Fibroblast of lung (primary cell): ENCODE data around the gene WFDC12. TPM values are rescaled to one million over a fixed set of nuclear protein-coding genes. Genes with fewer than 3 reads are reported as not detected.
A peak's percentile ranks its signal among the peaks of the same experiment; 100 is the strongest.

Experiments used
- DNase-seq, 2 donors: peaks; one replicate each; pipeline versions ENCODE4 v3.0.0 to v3.0.0-alpha.2; 2010; ENCODE audit warnings: low read depth in 2 of 2
- H2AFZ ChIP-seq: 2 replicates; pipeline ENCODE4 v1.5.1; 2012; ENCODE audit warnings: low read length, control low read depth, inconsistent platforms
- H3K27ac ChIP-seq: 2 replicates; pipeline ENCODE4 v1.5.1; 2011; ENCODE audit warnings: low read length, control low read depth; ENCODE audit not compliant: insufficient read depth
- H3K27me3 ChIP-seq: 2 replicates; pipeline ENCODE4 v1.5.1; 2011; ENCODE audit warnings: mild to moderate bottlenecking, low read length; ENCODE audit not compliant: control insufficient read depth, insufficient read depth
- H3K36me3 ChIP-seq: 2 replicates; pipeline ENCODE4 v1.5.1; 2011; ENCODE audit warnings: low read length; ENCODE audit not compliant: control insufficient read depth, insufficient read depth
- H3K4me1 ChIP-seq: 2 replicates; pipeline ENCODE4 v1.5.1; 2011; ENCODE audit warnings: low read length; ENCODE audit not compliant: control insufficient read depth, insufficient read depth; ENCODE audit errors: extremely low read depth
- H3K4me2 ChIP-seq: 2 replicates; pipeline ENCODE4 v1.5.1; 2011; ENCODE audit warnings: low read length, control low read depth; ENCODE audit not compliant: insufficient read depth; ENCODE audit errors: extremely low read depth
- H3K4me3 ChIP-seq, 4 experiments: fragments of 200-600 bp in 1 of 4; sonication (generic) in 1 of 4; replicated peaks in 1 of 4; 2 replicates each; pipeline ENCODE4 v1.5.1; 2011 to 2016; ENCODE audit warnings: low read length in 4 of 4, low read depth in 3 of 4, mild to moderate bottlenecking in 3 of 4, control low read depth in 2 of 4, inconsistent platforms in 1 of 4, mixed read lengths in 1 of 4; ENCODE audit not compliant: insufficient read depth in 1 of 4; ENCODE audit errors: control extremely low read depth in 1 of 4
- H3K79me2 ChIP-seq: 2 replicates; pipeline ENCODE4 v1.5.1; 2012; ENCODE audit warnings: mild to moderate bottlenecking, low read length, inconsistent platforms; ENCODE audit not compliant: control insufficient read depth, insufficient read depth
- H3K9ac ChIP-seq: 2 replicates; pipeline ENCODE4 v1.5.1; 2011; ENCODE audit warnings: mild to moderate bottlenecking, low read length, control low read depth; ENCODE audit not compliant: insufficient read depth
- H3K9me3 ChIP-seq: 2 replicates; pipeline ENCODE4 v1.5.1; 2012; ENCODE audit warnings: low read depth, low read length; ENCODE audit not compliant: control insufficient read depth, insufficient read depth
- H4K20me1 ChIP-seq: 2 replicates; pipeline ENCODE4 v1.5.1; 2011; ENCODE audit warnings: low read length; ENCODE audit not compliant: control insufficient read depth, insufficient read depth; ENCODE audit errors: extremely low read depth
- CTCF ChIP-seq, 2 donors: IDR thresholded peaks in 1 of 2; conservative IDR thresholded peaks in 1 of 2; 1 replicate in 1 of 2; 2 replicates in 1 of 2; pipeline ENCODE4 v1.5.1; 2011 to 2012; ENCODE audit warnings: low read length in 2 of 2, control low read depth in 1 of 2, inconsistent platforms in 1 of 2, low read depth in 1 of 2, mild to moderate bottlenecking in 1 of 2
- EZH2 ChIP-seq: IDR thresholded peaks from 2 replicates; pipeline ENCODE4 v1.5.1; 2012; ENCODE audit warnings: low read length, control low read depth, mild to moderate bottlenecking; ENCODE audit errors: missing control alignments
- polyA plus RNA-seq, 2 donors: library from polyadenylated mRNA; depleted of rRNA in 1 of 2; stranded (reverse) in 1 of 2; unstranded in 1 of 2; fragments of >200 nt; gene quantifications; 2 replicates each; pipeline ENCODE4 v1.2.1, GENCODE V29; 2011 to 2012; ENCODE audit warnings: missing spikeins in 1 of 2
- total RNA-seq: library from RNA; depleted of rRNA; stranded (reverse); fragments of >200 nt; gene quantifications from 2 replicates; pipeline ENCODE4 v1.2.1, GENCODE V29; 2014

Gene WFDC12
- total and polyA plus RNA-seq, 2 donors (not counting 1 experiment from before 2014, with no cell fraction given) = not detected

GRCh38 chr20:45109634-45110033 lies 14.6 kb downstream of the WFDC12 start:
- no peak for DNase-seq
- H3K4me3 ChIP-seq = no peak overlapping the region
- H2AFZ ChIP-seq = no peak overlapping the region
- H3K4me2 ChIP-seq = no peak overlapping the region
- no peaks in the 10 kb centered on the region for H3K36me3 ChIP-seq
- TF ChIP-seq EZH2 (no peak), CTCF (conservative IDR thresholded peaks at IDR 0.05 in 1 of 2, IDR thresholded peaks at IDR 0.05 in 1 of 2; ENCODE audit: low read depth in 1 of 2, low read length in 2 of 2) (no peak)
- peaks cover 5% of the 10 kb centered on the region for H3K27me3 ChIP-seq
- no peaks in the 10 kb centered on the region for H4K20me1 ChIP-seq
- no peaks in the 10 kb centered on the region for H3K9me3 ChIP-seq
- no peaks in the 10 kb centered on the region for H3K4me1 ChIP-seq
- H3K9ac ChIP-seq = no peak overlapping the region
- H3K79me2 ChIP-seq = no peaks in the 10 kb centered on the region
- no peak overlapping the region for H3K27ac ChIP-seq

GRCh38 chr20:45105317-45105716 lies 18.9 kb downstream of the WFDC12 start:
- Histone ChIP-seq H3K4me2 (no peak overlapping the region), H2AFZ (no peak overlapping the region), H3K9me3 (no peaks in the 10 kb centered on the region), H3K4me3 (no peak overlapping the region), H4K20me1 (no peaks in the 10 kb centered on the region), H3K27me3 (no peaks in the 10 kb centered on the region), H3K36me3 (no peaks in the 10 kb centered on the region), H3K79me2 (no peaks in the 10 kb centered on the region), H3K27ac (no peak overlapping the region), H3K9ac (no peak overlapping the region), H3K4me1 (no peaks in the 10 kb centered on the region)
- TF ChIP-seq EZH2 (no peak), CTCF (conservative IDR thresholded peaks at IDR 0.05 in 1 of 2, IDR thresholded peaks at IDR 0.05 in 1 of 2; ENCODE audit: low read depth in 1 of 2, low read length in 2 of 2) (no peak)
- DNase-seq = no peak

- peak; percentile 9 to 90 for DNase-seq
- no peaks in the 10 kb centered on the region for H3K36me3 ChIP-seq
- H3K4me3 ChIP-seq = no peak overlapping the region
- H3K27me3 ChIP-seq = peaks cover under 1% of the 10 kb centered on the region
- H2AFZ ChIP-seq = no peak overlapping the region
- H3K9ac ChIP-seq = no peak overlapping the region
- H3K27ac ChIP-seq = no peak overlapping the region
- H3K9me3 ChIP-seq = no peaks in the 10 kb centered on the region
- TF ChIP-seq CTCF (conservative IDR thresholded peaks at IDR 0.05 in 1 of 2, IDR thresholded peaks at IDR 0.05 in 1 of 2; ENCODE audit: low read depth in 1 of 2, low read length in 2 of 2) = no peak
- TF ChIP-seq EZH2 = no peak
- H4K20me1 ChIP-seq = no peaks in the 10 kb centered on the region
- no peak overlapping the region for H3K4me2 ChIP-seq
- H3K4me1 ChIP-seq = no peaks in the 10 kb centered on the region
- H3K79me2 ChIP-seq = no peaks in the 10 kb centered on the region
Observed at GRCh38 chr20:45104786-45105185, 19.5 kb downstream of the WFDC12 start.
